ENCODE data around the gene HPN.
"Not testable (repeated sequence)": the region's sequence is repeated elsewhere in the genome, so short reads cannot be mapped to it uniquely, and the experiment has no call there.

Gene HPN

DNA sequence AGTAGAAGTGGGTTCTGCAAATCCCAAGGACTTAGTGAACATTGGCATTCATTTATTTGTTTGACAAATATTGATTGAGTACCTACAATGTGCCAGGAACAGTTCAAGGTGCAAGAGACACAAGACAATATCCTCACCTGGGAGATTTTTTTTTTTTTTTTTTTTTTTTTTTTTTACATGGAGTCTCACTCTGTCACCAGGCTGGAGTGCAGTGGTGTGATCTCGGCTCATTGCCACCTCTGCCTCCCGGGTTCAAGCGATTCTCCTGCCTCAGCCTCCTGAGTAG lies 13.0 kb upstream of the HPN start:
- H3K4me3 ChIP-seq (ENCODE audit: low read depth, low read length); H3K27ac ChIP-seq (ENCODE audit: low read depth, low read length); H3K9me3 ChIP-seq (ENCODE audit: control insufficient read depth, insufficient read depth, low read depth, low read length); H3K4me1 ChIP-seq (ENCODE audit: control insufficient read depth, insufficient read depth, low read length); H3K9ac ChIP-seq (ENCODE audit: low read length): not testable (repeated sequence)
- H3K27me3 ChIP-seq (ENCODE audit: control insufficient read depth, insufficient read depth, low read length), result peaks cover 30% of the 10 kb centered on the region
- peaks cover 53% of the 10 kb centered on the region for H3K36me3 ChIP-seq (ENCODE audit: control insufficient read depth, insufficient read depth, low read length)

DNA sequence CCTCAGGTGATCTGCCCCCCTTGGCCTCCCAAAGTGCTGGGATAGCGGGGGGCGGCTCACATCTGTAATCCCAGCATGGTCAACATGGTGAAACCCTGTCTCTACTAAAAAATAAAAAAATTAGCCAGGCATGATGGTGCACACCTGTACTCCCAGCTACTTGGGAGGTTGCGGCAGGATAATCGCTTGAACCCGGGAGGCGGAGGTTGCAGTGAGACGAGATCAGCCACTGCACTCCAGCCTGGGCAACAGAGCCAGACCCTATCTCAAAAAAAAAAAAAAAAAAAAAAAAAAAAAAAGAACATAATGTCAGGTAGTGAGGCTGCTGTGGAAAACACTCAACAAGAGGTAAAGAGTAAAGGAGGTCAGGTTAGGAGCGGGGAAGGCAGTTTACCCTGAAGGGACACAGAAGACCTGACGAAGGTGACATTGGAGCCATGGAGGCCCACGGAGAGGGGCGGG lies 12.2 kb upstream of the HPN start:
- peaks cover 30% of the 10 kb centered on the region for H3K27me3 ChIP-seq (ENCODE audit: control insufficient read depth, insufficient read depth, low read length)

DNA sequence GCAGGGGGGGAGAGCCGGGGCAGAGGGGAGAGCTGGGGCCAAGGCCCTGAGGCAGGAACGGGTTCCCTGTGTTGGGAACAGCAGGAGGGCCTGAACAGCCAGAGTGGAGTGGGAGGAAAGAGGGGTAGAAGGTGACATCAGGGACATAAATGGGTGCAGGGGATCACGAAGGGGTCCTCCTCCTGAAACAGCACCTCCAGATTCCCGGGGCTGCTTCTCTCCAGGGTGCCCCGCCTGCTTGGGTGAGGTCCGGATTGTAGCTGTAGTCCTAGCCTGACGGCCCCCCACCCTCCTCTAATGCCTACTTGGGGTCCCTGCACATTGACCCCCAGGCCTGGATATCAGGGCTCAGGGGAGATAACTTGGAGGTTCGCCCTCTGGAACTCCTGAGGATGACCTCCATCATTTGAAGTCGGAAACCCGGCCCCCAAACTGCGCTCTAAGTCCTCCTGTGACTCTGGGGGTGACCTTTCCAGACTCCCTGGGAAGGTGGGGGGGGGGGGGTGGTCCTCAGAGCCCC lies 11.7 kb upstream of the HPN start:
- no peak overlapping the region for H3K27ac ChIP-seq (ENCODE audit: low read depth, low read length)
- H3K36me3 ChIP-seq (ENCODE audit: control insufficient read depth, insufficient read depth, low read length), result peaks cover 53% of the 10 kb centered on the region
- H3K9me3 ChIP-seq (ENCODE audit: control insufficient read depth, insufficient read depth, low read depth, low read length), result no peaks in the 10 kb centered on the region
- H3K27me3 ChIP-seq (ENCODE audit: control insufficient read depth, insufficient read depth, low read length), result peaks cover 30% of the 10 kb centered on the region
- H3K4me1 ChIP-seq (ENCODE audit: control insufficient read depth, insufficient read depth, low read length), result peaks cover 10% of the 10 kb centered on the region; the same call in 1 of the 2 replicates
- H3K4me3 ChIP-seq (ENCODE audit: low read depth, low read length), result peak overlapping the region; percentile 62
- peak overlapping the region; percentile 43 for H3K9ac ChIP-seq (ENCODE audit: low read length)

More for the DNA sequence above, 12.2 kb upstream of the HPN start:
- H3K4me3 ChIP-seq (ENCODE audit: low read depth, low read length), result peak overlapping the region; percentile 62; the same call in 1 of the 2 replicates
- H3K9ac ChIP-seq (ENCODE audit: low read length); H3K27ac ChIP-seq (ENCODE audit: low read depth, low read length); H3K4me1 ChIP-seq (ENCODE audit: control insufficient read depth, insufficient read depth, low read length); H3K9me3 ChIP-seq (ENCODE audit: control insufficient read depth, insufficient read depth, low read depth, low read length): not testable (repeated sequence)
- H3K36me3 ChIP-seq (ENCODE audit: control insufficient read depth, insufficient read depth, low read length), result peaks cover 53% of the 10 kb centered on the region

DNA sequence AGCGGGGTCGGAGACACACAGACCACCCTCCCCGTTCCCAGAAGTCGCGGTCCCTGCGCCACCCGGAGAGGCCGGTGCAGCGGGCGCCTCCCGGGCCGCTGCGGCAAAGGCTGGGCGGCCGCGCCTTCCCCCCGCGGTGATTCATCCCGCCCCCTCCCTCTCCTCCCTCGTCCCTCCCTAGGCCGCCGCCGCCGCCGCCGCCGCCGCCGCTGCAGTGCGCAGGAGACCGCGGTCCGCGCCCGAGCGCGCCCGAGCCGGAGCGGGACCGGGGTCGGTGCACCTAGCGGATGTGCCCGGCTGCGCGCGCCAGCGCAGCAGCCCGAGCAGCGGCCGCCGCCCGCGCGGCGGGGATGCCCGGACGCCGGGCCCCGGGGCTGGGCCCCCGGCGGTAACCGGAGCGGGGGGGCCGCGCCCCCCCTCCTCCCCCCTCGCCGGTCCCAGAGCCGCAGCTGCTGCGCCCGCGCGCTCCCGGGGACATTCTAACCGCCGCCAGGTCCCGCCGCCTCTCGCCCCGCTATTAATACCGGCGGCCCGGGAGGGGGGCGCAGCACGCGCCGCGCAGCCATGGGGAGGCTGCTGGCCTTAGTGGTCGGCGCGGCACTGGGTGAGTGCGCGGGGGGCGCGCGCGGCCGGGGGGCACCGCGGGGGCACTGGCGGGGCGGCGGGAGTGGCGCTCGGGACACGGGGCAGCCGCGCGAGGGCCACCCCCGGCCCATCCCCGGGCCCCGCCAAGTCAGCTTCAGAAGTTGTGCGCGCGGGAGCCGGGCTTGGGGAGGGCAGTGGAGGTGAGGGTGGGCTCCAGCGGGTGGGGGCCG lies 11.1 kb upstream of the HPN start, which contains the start of gene SCN1B:
SCN1B (plus strand) TSS at position 214 of the 815 bp plus-strand sequence; CDS start at position 565, 351 bp downstream.
- no peak within 1 kb of the TSS for H3K27ac ChIP-seq (ENCODE audit: low read depth, low read length)
- peak within 1 kb of the TSS; percentile 63 for H3K9ac ChIP-seq (ENCODE audit: low read length)
- no peaks in the 10 kb centered on the region for H3K9me3 ChIP-seq (ENCODE audit: control insufficient read depth, insufficient read depth, low read depth, low read length)
- H3K4me1 ChIP-seq (ENCODE audit: control insufficient read depth, insufficient read depth, low read length), result peaks cover 10% of the 10 kb centered on the region; the same call in 1 of the 2 replicates
- H3K27me3 ChIP-seq (ENCODE audit: control insufficient read depth, insufficient read depth, low read length), result peaks cover 30% of the 10 kb centered on the region
- H3K36me3 ChIP-seq (ENCODE audit: control insufficient read depth, insufficient read depth, low read length), result peaks cover 47% of the 10 kb centered on the region
- peak within 1 kb of the TSS; percentile 67 for H3K4me3 ChIP-seq (ENCODE audit: low read depth, low read length)

DNA sequence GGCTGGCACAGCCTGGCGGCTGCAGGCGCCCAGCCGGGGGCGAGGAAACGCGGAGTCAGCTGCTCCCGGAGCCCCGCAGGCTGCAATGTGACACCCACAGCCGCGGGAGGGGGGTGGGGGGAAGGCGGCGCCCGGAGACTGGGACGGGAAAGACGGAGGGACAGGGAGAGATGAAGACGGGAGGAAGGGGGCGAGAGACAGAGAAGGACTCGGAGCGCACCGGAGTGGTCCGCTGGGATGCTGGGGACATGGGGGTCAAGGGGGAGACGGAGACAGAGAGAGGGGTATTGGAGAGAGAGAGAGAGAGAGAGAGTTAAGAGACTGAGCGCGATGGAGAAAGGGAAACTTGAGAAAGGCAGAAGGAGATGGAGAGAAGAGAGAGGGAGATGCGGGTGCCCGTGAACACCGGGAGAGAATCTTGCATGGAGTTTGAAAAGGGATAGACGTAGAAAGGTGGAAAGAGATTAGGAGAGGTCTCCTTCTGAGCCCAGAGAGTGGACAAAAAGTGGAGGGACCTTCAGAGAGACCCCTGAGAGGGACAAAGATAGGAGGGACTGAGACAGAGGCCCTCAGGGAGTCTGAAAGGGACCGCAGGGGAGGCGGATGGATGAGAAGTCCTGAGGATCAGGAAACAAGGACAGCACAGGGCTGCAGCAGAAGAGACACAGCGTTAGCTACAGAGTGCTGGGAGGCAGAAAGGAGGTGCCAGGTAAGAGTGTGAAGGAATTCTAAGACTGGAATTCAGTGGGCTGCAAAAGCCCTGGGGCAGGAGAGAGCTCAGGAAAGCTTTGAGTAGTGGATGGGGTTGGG lies 10.2 kb upstream of the HPN start:
- no peaks in the 10 kb centered on the region for H3K9me3 ChIP-seq (ENCODE audit: control insufficient read depth, insufficient read depth, low read depth, low read length)
- peaks cover 40% of the 10 kb centered on the region for H3K36me3 ChIP-seq (ENCODE audit: control insufficient read depth, insufficient read depth, low read length)
- no peak overlapping the region for H3K27ac ChIP-seq (ENCODE audit: low read depth, low read length)
- peak overlapping the region; percentile 67 for H3K4me3 ChIP-seq (ENCODE audit: low read depth, low read length)
- peaks cover 10% of the 10 kb centered on the region; the same call in 1 of the 2 replicates for H3K4me1 ChIP-seq (ENCODE audit: control insufficient read depth, insufficient read depth, low read length)
- H3K27me3 ChIP-seq (ENCODE audit: control insufficient read depth, insufficient read depth, low read length), result peaks cover 30% of the 10 kb centered on the region
- H3K9ac ChIP-seq (ENCODE audit: low read length), result peak overlapping the region; percentile 63

DNA sequence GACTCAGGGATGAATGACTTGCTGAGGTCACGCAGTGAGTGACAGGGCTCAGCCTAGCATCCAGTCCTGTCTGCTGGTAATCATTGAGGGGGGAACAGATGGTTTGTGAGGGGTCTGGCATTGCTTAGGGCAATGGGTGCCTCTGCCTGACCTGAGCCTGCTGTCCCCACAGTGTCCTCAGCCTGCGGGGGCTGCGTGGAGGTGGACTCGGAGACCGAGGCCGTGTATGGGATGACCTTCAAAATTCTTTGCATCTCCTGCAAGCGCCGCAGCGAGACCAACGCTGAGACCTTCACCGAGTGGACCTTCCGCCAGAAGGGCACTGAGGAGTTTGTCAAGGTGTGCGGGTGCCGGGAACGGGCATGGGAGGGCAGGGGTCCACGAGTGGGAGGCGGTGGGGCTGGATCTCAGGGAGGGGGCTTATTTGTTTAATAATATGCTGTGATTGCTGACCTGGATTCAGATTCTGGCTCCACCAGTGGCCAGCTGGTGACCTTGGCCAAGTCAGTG lies 9.1 kb upstream of the HPN start:
- peaks cover 10% of the 10 kb centered on the region; the same call in 1 of the 2 replicates for H3K4me1 ChIP-seq (ENCODE audit: control insufficient read depth, insufficient read depth, low read length)
- H3K9me3 ChIP-seq (ENCODE audit: control insufficient read depth, insufficient read depth, low read depth, low read length), result no peaks in the 10 kb centered on the region
- no peak overlapping the region for H3K4me3 ChIP-seq (ENCODE audit: low read depth, low read length)
- peaks cover 28% of the 10 kb centered on the region for H3K36me3 ChIP-seq (ENCODE audit: control insufficient read depth, insufficient read depth, low read length)
- no peak overlapping the region for H3K9ac ChIP-seq (ENCODE audit: low read length)
- H3K27me3 ChIP-seq (ENCODE audit: control insufficient read depth, insufficient read depth, low read length), result peaks cover 30% of the 10 kb centered on the region
- H3K27ac ChIP-seq (ENCODE audit: low read depth, low read length), result no peak overlapping the region

DNA sequence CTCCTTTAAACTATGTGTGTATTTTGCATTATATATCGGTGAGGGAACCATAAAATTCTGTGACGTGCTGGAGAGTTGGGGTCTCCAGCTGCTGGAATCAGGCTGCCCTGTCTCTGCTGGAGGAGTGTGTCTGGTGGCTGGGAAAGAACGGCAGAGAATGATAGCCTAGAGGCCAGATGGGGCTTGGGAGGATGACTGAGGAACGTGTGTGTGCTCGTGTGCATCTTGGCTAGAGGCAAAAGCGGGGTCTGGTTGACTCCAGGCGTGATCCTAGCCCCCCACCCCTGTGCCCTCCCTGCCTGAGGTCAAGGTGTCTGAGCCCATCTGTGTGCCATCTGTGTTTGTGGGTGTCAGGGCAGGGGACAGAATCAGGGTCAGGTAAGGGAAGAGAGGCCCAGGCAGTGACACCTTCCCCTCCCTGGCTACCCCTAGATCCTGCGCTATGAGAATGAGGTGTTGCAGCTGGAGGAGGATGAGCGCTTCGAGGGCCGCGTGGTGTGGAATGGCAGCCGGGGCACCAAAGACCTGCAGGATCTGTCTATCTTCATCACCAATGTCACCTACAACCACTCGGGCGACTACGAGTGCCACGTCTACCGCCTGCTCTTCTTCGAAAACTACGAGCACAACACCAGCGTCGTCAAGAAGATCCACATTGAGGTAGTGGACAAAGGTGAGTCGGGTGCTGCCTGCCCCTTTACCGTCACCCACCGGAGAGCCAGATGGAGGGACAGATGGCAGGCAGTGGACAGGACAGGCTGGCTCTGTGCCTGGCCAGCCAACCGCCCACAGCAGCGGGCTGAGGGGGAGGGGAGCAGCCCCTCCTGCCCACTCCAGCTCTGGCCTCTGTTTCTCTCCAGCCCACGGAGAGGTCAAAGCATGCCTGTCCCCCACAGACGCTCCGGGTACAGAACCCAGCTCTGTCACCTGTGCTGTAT lies 8.2 kb upstream of the HPN start:
- Histone ChIP-seq H3K36me3 (ENCODE audit: control insufficient read depth, insufficient read depth, low read length) (peaks cover 19% of the 10 kb centered on the region), H3K27ac (ENCODE audit: low read depth, low read length) (no peak overlapping the region), H3K4me3 (ENCODE audit: low read depth, low read length) (no peak overlapping the region), H3K9me3 (ENCODE audit: control insufficient read depth, insufficient read depth, low read depth, low read length) (no peaks in the 10 kb centered on the region), H3K4me1 (ENCODE audit: control insufficient read depth, insufficient read depth, low read length) (peaks cover 10% of the 10 kb centered on the region; the same call in 1 of the 2 replicates), H3K27me3 (ENCODE audit: control insufficient read depth, insufficient read depth, low read length) (peaks cover 30% of the 10 kb centered on the region), H3K9ac (ENCODE audit: low read length) (no peak overlapping the region)

DNA sequence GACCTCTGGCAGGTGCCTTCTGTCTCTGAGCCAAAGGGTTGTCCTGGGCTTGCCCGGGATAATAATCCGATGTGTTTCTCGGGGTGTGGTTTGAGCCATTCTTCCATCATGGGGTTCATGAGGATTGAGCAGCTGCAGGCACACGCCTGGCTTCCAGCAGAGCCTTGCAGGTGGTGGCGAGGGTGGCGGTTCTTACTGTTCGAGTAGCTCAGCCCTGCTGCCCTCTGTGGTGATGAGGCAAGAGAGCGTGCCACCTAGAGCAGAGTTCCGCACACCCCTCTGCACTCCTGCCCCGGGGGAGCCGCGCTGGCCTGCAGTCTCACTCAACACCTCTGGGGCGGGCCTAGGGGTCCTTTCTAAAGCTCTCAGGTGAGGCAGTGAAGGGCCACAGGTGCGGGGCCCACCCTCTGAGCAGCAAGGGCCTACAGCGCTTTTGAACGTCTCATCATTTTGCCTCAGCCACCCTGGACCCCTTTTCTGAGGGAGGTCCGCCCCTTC lies 7.5 kb upstream of the HPN start:
- Histone ChIP-seq H3K9ac (ENCODE audit: low read length) (no peak overlapping the region), H3K9me3 (ENCODE audit: control insufficient read depth, insufficient read depth, low read depth, low read length) (no peaks in the 10 kb centered on the region), H3K36me3 (ENCODE audit: control insufficient read depth, insufficient read depth, low read length) (peaks cover 17% of the 10 kb centered on the region), H3K4me1 (ENCODE audit: control insufficient read depth, insufficient read depth, low read length) (peaks cover 10% of the 10 kb centered on the region; the same call in 1 of the 2 replicates), H3K27ac (ENCODE audit: low read depth, low read length) (no peak overlapping the region), H3K4me3 (ENCODE audit: low read depth, low read length) (no peak overlapping the region), H3K27me3 (ENCODE audit: control insufficient read depth, insufficient read depth, low read length) (peaks cover 30% of the 10 kb centered on the region)

DNA sequence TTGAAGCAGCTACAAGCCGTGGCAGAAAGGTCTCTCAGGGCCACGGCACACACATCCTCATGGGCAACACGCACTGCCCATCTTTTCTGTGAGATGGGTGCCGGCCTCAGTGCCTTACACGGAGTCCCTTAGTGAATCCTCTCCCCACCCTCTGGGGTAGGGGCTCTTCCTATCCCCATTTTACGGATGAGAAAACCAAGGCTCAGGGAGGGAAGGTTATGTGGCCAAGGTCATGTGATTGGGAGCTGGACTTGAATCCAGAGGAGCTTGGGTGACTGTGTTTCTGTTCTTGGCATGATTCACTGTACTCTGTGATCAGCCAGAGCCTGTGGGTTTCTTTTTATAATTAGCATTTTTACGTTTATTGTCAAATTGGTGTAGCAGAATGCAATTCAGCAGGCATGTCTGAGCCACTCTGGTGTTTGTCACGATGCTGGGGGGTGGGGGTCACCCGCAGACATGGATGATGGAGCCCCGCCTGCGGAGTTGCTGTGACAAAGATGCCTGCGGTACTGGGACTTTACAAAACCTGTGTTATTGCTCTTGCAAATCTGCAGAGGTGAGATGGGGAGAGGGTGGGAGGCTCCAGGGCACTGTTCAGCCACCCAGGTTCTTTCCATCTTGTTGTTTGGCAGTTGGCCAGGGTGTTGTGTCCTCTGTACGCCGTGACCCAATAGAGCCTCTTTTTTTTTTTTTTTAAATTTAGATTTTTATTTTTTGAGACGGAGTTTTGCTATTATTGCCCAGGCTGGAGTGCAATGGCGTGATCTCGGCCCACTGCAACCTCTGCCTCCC lies 6.7 kb upstream of the HPN start:
- H3K9ac ChIP-seq (ENCODE audit: low read length), result no peak overlapping the region
- no peak overlapping the region for H3K4me3 ChIP-seq (ENCODE audit: low read depth, low read length)
- no peak overlapping the region for H3K27ac ChIP-seq (ENCODE audit: low read depth, low read length)
- H3K4me1 ChIP-seq (ENCODE audit: control insufficient read depth, insufficient read depth, low read length), result peaks cover 8% of the 10 kb centered on the region; the same call in 1 of the 2 replicates
- peaks cover 17% of the 10 kb centered on the region for H3K36me3 ChIP-seq (ENCODE audit: control insufficient read depth, insufficient read depth, low read length)
- H3K27me3 ChIP-seq (ENCODE audit: control insufficient read depth, insufficient read depth, low read length), result peaks cover 28% of the 10 kb centered on the region
- H3K9me3 ChIP-seq (ENCODE audit: control insufficient read depth, insufficient read depth, low read depth, low read length), result no peaks in the 10 kb centered on the region

All from HUES6 (cell line).